HEK293 (cell line): ENCODE results near the gene C4orf50.

ENCODE experiments used
- CTCF ChIA-PET: fragments of 350-600 bp; formaldehyde crosslinking; extraction: SDS; loops from one replicate; lab custom pipeline; 2021; ENCODE audit warnings: antibody characterized with exemption; lab: Yijun Ruan, JAX
- POLR2A ChIA-PET: fragments of 300-600 bp; formaldehyde crosslinking; extraction: SDS; loops from one replicate; lab custom pipeline; 2020; ENCODE audit warnings: antibody characterized with exemption, inconsistent platforms; lab: Yijun Ruan, JAX
- H3K27ac ChIP-seq: fragments of 200-500 bp; sonication (Bioruptor generic); 2 replicates; pipeline ENCODE4 v1.5.1; 2014; ENCODE audit warnings: low read depth, low read length, control low read depth, inconsistent platforms; ENCODE audit errors: extremely low read depth
- H3K36me3 ChIP-seq, 2 experiments: fragments of 200-500 bp in 1 of 2; sonication (Bioruptor generic) in 1 of 2; 1 replicate in 1 of 2; 2 replicates in 1 of 2; pipeline ENCODE4 v1.5.1; 2014 to 2017; ENCODE audit warnings: inconsistent platforms in 2 of 2, low read length in 2 of 2; ENCODE audit not compliant: control insufficient read depth in 2 of 2, insufficient read depth in 1 of 2
- H3K4me1 ChIP-seq: fragments of 200-500 bp; sonication (Bioruptor generic); 2 replicates; pipeline ENCODE4 v1.5.1; 2014; ENCODE audit warnings: mild to moderate bottlenecking, low read length, inconsistent platforms; ENCODE audit not compliant: control insufficient read depth, insufficient read depth
- H3K4me3 ChIP-seq: 2 replicates; pipeline ENCODE4 v1.5.1; 2011; ENCODE audit warnings: low read depth, mild to moderate bottlenecking, control low read depth, low read length, moderate library complexity
- H3K9me3 ChIP-seq: fragments of 200-500 bp; sonication (Bioruptor generic); 2 replicates; pipeline ENCODE4 v1.5.1; 2014; ENCODE audit warnings: low read depth, low read length, inconsistent platforms; ENCODE audit not compliant: control insufficient read depth, insufficient read depth
- IKZF3 ChIP-seq: fragments of 450-650 bp; IDR thresholded peaks from 2 replicates; pipeline ENCODE4 v1.5.0; 2018; ENCODE audit warnings: missing biosample characterization, mild to moderate bottlenecking, missing genetic modification characterization, moderate library complexity
- KLF16 ChIP-seq: fragments of 450-650 bp; formaldehyde crosslinking; IDR thresholded peaks from 2 replicates; pipeline ENCODE4 v1.5.1; 2017; ENCODE audit warnings: missing biosample characterization, missing genetic modification characterization
- PRDM4 ChIP-seq: fragments of 450-650 bp; formaldehyde crosslinking; IDR thresholded peaks from 2 replicates; pipeline ENCODE4 v1.5.1; 2017; ENCODE audit warnings: missing biosample characterization, missing genetic modification characterization
- SALL2 ChIP-seq: fragments of 450-650 bp; formaldehyde crosslinking; IDR thresholded peaks from 2 replicates; pipeline ENCODE4 v1.5.0; 2017; ENCODE audit warnings: missing biosample characterization, mild to moderate bottlenecking, missing genetic modification characterization, borderline replicate concordance
- TCF7L2 ChIP-seq: IDR thresholded peaks from 2 replicates; pipeline ENCODE4 v1.6.1; 2011; ENCODE audit warnings: low read depth, mild to moderate bottlenecking, inconsistent platforms, low read length, moderate library complexity, borderline replicate concordance
- ZBTB11 ChIP-seq: fragments of 450-650 bp; formaldehyde crosslinking; conservative IDR thresholded peaks from 2 replicates; pipeline ENCODE4 v1.5.1; 2016; ENCODE audit warnings: low read depth, missing biosample characterization, missing genetic modification characterization
- ZBTB21 ChIP-seq: fragments of 450-650 bp; formaldehyde crosslinking; IDR thresholded peaks from 2 replicates; pipeline ENCODE4 v1.5.1; 2017; ENCODE audit warnings: missing biosample characterization, missing genetic modification characterization
- ZNF24 ChIP-seq: fragments of 450-650 bp; formaldehyde crosslinking; IDR thresholded peaks from 2 replicates; pipeline ENCODE4 v1.5.1; 2016; ENCODE audit warnings: missing biosample characterization, missing genetic modification characterization
- ZNF302 ChIP-seq: fragments of 450-650 bp; formaldehyde crosslinking; IDR thresholded peaks from 2 replicates; pipeline ENCODE4 v1.5.1; 2016; ENCODE audit warnings: missing biosample characterization, missing genetic modification characterization, low read depth
- ZNF394 ChIP-seq: fragments of 450-650 bp; formaldehyde crosslinking; IDR thresholded peaks from 2 replicates; pipeline ENCODE4 v1.5.1; 2016; ENCODE audit warnings: missing biosample characterization, missing genetic modification characterization, mild to moderate bottlenecking, moderate library complexity, borderline replicate concordance
- ZNF518A ChIP-seq: fragments of 450-650 bp; formaldehyde crosslinking; conservative IDR thresholded peaks from 2 replicates; pipeline ENCODE4 v1.5.1; 2016; ENCODE audit warnings: low read depth, missing biosample characterization, missing genetic modification characterization
- ZNF530 ChIP-seq: fragments of 450-650 bp; formaldehyde crosslinking; IDR thresholded peaks from 2 replicates; pipeline ENCODE4 v1.5.1; 2016; ENCODE audit warnings: low read depth, missing biosample characterization, missing genetic modification characterization
- ZNF600 ChIP-seq: fragments of 450-650 bp; formaldehyde crosslinking; IDR thresholded peaks from 2 replicates; pipeline ENCODE4 v1.5.1; 2016; ENCODE audit warnings: missing biosample characterization, missing genetic modification characterization
- ZNF623 ChIP-seq: fragments of 450-650 bp; formaldehyde crosslinking; IDR thresholded peaks from 2 replicates; pipeline ENCODE4 v1.5.1; 2016; ENCODE audit warnings: missing biosample characterization, missing genetic modification characterization
- ZNF707 ChIP-seq: fragments of 450-650 bp; formaldehyde crosslinking; IDR thresholded peaks from 2 replicates; pipeline ENCODE4 v1.5.1; 2016; ENCODE audit warnings: missing biosample characterization, missing genetic modification characterization
- ZNF776 ChIP-seq: fragments of 450-650 bp; formaldehyde crosslinking; IDR thresholded peaks from 2 replicates; pipeline ENCODE4 v1.5.0; 2017; ENCODE audit warnings: missing biosample characterization, missing genetic modification characterization, borderline replicate concordance
- ZSCAN30 ChIP-seq: fragments of 450-650 bp; IDR thresholded peaks from 2 replicates; pipeline ENCODE4 v1.5.1; 2018; ENCODE audit warnings: missing biosample characterization, mild to moderate bottlenecking, missing genetic modification characterization, moderate library complexity

Gene C4orf50

GRCh38 chr4:5884796-5885195 lies 133.4 kb downstream of the C4orf50 start:
- no peaks in the 10 kb centered on the region for H3K4me1 ChIP-seq

More at GRCh38 chr4:5884796-5885195, 133.4 kb downstream of the C4orf50 start:
- no peaks in the 10 kb centered on the region for H3K36me3 ChIP-seq
- no peak overlapping the region for H3K27ac ChIP-seq
- CTCF ChIA-PET = no interaction called here
- POLR2A ChIA-PET = no interaction called here
- H3K9me3 ChIP-seq = no peaks in the 10 kb centered on the region
- H3K4me3 ChIP-seq = no peak overlapping the region
- no peak for TF ChIP-seq ZNF600 (tag by site-specific recombination)
- TF ChIP-seq IKZF3 (tag by site-specific recombination) = no peak
- TF ChIP-seq ZNF394 = no peak
- no peak for TF ChIP-seq ZNF776 (tag by site-specific recombination)
- TF ChIP-seq KLF16 (tag by site-specific recombination) = no peak
- no peak for TF ChIP-seq ZBTB11 (tag by site-specific recombination)
- TF ChIP-seq TCF7L2 = no peak
- TF ChIP-seq ZNF623 (tag by site-specific recombination) = no peak
- no peak for TF ChIP-seq PRDM4 (tag by site-specific recombination)
- no peak for TF ChIP-seq SALL2
- no peak for TF ChIP-seq ZNF302 (tag by site-specific recombination)
- TF ChIP-seq ZNF518A (tag by site-specific recombination) = no peak
- no peak for TF ChIP-seq ZNF707
- no peak for TF ChIP-seq ZSCAN30
- no peak for TF ChIP-seq ZNF24 (tag by site-specific recombination)
- TF ChIP-seq ZNF530 (tag by site-specific recombination) = no peak
- TF ChIP-seq ZBTB21 = no peak
- TF ChIP-seq, all 188 proteins: peak for 0
